HepG2 (cell line): Measurements from ENCODE around the gene SYN1.

ENCODE experiments used
- BHLHE40 ChIP-seq: IDR thresholded peaks from 2 replicates; pipeline ENCODE4 v1.6.1; 2011; ENCODE audit warnings: low read length, improper control_type of control experiment
- CTCF ChIP-seq: sonication (generic); formaldehyde crosslinking; IDR thresholded peaks from 2 replicates; pipeline ENCODE4 v1.5.0; 2020; ENCODE audit warnings: mild to moderate bottlenecking, missing genetic modification reagents, moderate library complexity
- FOXA3 ChIP-seq: IDR thresholded peaks from 2 replicates; pipeline ENCODE4 v1.6.1; 2016; ENCODE audit warnings: missing genetic modification reagents, missing compliant biosample characterization
- KAT2B ChIP-seq: fragments of 150-350 bp; IDR thresholded peaks from 2 replicates; pipeline ENCODE4 v1.6.1; 2014; ENCODE audit warnings: low read depth, low read length, borderline replicate concordance
- MYC ChIP-seq: sonication (generic); formaldehyde crosslinking; IDR thresholded peaks from 2 replicates; pipeline ENCODE4 v1.9.0; 2021; ENCODE audit warnings: missing genetic modification reagents, borderline replicate concordance
- NFYB ChIP-seq: sonication (generic); formaldehyde crosslinking; IDR thresholded peaks from 2 replicates; pipeline ENCODE4 v1.4.0; 2020; ENCODE audit warnings: missing genetic modification reagents
- SP4 ChIP-seq: sonication (generic); formaldehyde crosslinking; IDR thresholded peaks from 2 replicates; pipeline ENCODE4 v1.8.1; 2023; ENCODE audit warnings: mild to moderate bottlenecking, missing genetic modification reagents
- TCF7L2 ChIP-seq: IDR thresholded peaks from 2 replicates; pipeline ENCODE4 v1.6.1; 2011; ENCODE audit warnings: mild to moderate bottlenecking, low read depth, low read length, moderate library complexity
- ZFP41 ChIP-seq: sonication (generic); formaldehyde crosslinking; IDR thresholded peaks from 2 replicates; pipeline ENCODE4 v1.4.0; 2020; ENCODE audit warnings: mild to moderate bottlenecking, missing genetic modification reagents, borderline replicate concordance
- ZNF839 ChIP-seq: sonication (generic); formaldehyde crosslinking; IDR thresholded peaks from 2 replicates; pipeline ENCODE4 v1.4.0; 2020; ENCODE audit warnings: missing genetic modification reagents, mild to moderate bottlenecking, borderline replicate concordance

DNA sequence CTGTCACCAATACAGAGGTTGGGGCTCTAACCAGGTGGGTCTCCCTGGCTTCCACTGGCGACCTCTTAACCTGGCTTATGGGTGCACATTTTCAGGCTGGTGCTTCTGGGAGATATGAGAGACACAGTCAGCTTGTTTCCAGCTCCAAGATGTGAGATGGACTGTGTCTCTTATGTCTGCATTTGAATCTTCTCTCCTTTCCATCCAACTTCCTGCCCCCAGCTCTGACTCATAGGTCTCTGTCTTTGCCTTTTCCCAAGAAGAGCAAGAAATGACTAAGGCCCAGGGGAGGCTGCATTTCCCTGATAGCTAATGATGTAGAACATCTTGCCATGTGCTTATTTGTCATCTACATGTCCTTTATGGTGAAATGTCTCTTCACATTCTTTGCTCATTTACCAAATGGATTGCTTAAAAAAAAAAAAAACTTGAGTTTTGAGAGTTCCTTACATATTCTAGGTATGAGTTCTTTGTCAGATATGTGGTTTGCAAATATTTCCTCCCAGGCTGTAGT, 42.5 kb upstream of the SYN1 start:
- no peak for TF ChIP-seq FOXA3
- no peak for TF ChIP-seq TCF7L2
- TF ChIP-seq ZNF839 (CRISPR knock-in tag): no peak
- no peak for TF ChIP-seq ZFP41 (CRISPR knock-in tag)
- TF ChIP-seq BHLHE40: no peak
- TF ChIP-seq CTCF (CRISPR knock-in tag): no peak
- no peak for TF ChIP-seq SP4 (CRISPR knock-in tag)
- no peak for TF ChIP-seq NFYB (CRISPR knock-in tag)
- no peak for TF ChIP-seq KAT2B
- no peak for TF ChIP-seq MYC (CRISPR knock-in tag)
